Skeletal muscle cell (primary cell): Measurements from ENCODE around the gene MICAL1.

ENCODE experiments used
- DNase-seq: peaks from one replicate; pipeline ENCODE4 v3.0.0-alpha.2; 2010; ENCODE audit warnings: low read depth
- H3K4me3 ChIP-seq: 2 replicates; pipeline ENCODE4 v1.5.1; 2011; ENCODE audit warnings: low read depth, mild to moderate bottlenecking, control low read depth, low read length, moderate library complexity

Gene MICAL1, protein sequence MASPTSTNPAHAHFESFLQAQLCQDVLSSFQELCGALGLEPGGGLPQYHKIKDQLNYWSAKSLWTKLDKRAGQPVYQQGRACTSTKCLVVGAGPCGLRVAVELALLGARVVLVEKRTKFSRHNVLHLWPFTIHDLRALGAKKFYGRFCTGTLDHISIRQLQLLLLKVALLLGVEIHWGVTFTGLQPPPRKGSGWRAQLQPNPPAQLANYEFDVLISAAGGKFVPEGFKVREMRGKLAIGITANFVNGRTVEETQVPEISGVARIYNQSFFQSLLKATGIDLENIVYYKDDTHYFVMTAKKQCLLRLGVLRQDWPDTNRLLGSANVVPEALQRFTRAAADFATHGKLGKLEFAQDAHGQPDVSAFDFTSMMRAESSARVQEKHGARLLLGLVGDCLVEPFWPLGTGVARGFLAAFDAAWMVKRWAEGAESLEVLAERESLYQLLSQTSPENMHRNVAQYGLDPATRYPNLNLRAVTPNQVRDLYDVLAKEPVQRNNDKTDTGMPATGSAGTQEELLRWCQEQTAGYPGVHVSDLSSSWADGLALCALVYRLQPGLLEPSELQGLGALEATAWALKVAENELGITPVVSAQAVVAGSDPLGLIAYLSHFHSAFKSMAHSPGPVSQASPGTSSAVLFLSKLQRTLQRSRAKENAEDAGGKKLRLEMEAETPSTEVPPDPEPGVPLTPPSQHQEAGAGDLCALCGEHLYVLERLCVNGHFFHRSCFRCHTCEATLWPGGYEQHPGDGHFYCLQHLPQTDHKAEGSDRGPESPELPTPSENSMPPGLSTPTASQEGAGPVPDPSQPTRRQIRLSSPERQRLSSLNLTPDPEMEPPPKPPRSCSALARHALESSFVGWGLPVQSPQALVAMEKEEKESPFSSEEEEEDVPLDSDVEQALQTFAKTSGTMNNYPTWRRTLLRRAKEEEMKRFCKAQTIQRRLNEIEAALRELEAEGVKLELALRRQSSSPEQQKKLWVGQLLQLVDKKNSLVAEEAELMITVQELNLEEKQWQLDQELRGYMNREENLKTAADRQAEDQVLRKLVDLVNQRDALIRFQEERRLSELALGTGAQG

DNA sequence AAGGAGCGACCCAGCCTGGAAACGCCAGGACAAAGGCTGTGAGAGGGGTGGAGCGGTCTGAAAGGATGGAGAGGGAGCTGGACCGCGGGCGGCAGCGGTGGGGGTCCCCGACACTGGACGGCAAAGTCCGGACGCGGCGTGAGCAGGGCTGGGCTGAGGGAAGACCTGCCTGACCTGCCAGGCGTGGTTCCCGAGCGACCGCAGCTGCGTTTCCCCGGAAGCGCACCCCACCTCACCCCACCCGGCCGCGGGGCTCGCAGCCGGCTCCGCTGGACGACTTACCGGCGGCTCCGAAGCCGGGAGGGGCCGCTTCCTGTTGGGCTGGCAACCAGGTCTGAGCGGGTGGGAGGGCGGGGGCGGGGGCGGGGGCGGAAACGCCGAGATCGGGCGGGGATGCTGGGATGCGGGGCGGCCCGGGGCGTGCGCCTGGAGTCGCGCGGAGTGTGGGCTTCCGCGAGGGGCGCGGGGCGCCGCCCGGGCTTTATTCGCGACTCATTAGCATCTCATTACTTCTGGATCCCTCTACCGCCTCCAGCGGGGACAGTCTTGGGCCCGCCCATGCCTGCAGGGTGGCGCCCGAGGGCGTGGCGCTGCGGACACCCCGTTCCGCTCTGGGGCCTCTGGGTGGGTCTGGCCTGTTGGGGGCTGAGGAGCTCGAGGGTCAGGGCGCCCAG lies at the start of gene MICAL1:
TSS of gene MICAL1 (minus strand) at position 336 of the 674 bp plus-strand sequence. CDS start 1,576 bp downstream, outside the sequence.
- DNase-seq: no peak
- peak within 1 kb of the TSS; percentile 89 for H3K4me3 ChIP-seq

DNA sequence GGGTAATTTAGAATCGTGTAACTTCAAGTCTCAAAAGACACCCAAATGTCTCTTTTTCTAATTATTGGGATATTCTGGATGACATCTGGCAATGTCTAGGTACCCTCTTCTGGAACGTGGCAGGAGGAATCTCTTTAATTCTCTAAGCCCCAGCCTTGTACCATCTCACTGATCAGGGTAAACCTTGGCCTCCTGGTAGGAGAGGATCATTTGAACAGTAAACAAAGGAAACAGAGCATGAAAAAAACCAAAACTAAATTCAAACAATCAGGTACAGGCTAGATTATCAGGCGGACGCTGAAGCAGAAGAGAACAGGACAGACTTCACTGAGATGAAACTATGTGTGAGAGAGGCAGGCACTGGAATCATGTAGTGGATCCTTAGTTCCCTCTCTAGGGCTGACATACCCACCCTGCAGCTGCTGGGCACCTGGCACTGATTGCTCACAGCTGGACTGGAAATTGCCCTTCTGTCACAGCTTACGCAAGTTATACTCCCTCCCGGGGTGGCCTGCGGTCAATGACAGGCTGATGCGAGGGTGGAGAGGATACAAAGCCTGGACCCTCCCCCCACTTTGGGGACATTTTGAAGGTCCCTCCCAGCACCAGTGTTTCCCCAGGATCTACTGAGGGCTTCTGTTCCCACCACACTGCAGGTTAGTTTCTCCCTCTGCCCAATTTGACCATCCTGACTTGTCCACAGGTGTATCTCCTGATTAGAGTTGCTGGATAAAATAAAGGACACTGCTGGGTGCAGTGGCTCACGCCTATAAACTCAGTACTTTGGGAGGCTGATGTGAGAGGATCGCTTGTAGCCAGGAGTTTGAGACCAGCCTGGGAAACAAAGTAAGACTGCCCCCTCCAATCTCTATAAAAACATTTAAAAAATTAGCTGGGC lies 48.0 kb upstream of the MICAL1 start:
- no peak for DNase-seq
- H3K4me3 ChIP-seq: no peak overlapping the region

DNA sequence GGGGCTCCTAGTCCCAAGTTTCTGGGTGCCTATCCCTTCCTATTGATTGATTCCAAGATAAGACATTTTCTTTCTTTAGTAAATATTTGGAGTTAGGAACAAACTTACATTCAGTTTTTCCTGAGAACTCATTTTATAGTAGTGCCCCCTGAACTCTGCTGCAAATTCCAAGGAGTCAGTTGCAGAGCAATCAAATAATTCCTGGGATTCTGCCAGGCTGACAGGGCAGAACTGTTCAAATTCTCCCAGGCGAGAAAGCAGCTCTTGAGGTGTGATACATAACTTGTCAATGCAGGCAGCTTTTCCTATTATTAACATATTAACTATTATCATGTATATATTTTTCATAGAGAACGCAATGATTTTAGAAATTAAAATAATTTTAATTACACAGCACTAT lies 43.4 kb upstream of the MICAL1 start:
- DNase-seq: no peak
- no peak overlapping the region for H3K4me3 ChIP-seq

DNA sequence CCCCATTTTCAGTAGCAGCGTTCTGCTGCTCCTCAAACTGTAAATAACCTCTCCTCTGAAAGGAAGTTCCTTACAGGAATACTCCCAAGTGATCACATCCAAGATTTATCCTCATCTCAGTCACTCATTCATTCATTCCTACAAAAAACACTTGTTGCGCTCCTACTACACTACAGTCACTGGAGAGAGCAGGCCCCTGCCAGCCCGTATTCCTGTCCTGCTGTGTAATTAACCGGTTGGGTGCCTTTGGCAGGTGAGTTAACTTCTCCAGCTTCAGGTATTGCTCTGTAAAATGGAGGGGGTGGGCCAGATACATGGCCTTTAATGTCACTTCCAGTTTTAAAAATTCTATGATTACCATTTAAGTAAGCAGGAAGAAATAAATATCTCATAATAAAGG lies 42.5 kb upstream of the MICAL1 start:
- DNase-seq: no peak
- no peak overlapping the region for H3K4me3 ChIP-seq

DNA sequence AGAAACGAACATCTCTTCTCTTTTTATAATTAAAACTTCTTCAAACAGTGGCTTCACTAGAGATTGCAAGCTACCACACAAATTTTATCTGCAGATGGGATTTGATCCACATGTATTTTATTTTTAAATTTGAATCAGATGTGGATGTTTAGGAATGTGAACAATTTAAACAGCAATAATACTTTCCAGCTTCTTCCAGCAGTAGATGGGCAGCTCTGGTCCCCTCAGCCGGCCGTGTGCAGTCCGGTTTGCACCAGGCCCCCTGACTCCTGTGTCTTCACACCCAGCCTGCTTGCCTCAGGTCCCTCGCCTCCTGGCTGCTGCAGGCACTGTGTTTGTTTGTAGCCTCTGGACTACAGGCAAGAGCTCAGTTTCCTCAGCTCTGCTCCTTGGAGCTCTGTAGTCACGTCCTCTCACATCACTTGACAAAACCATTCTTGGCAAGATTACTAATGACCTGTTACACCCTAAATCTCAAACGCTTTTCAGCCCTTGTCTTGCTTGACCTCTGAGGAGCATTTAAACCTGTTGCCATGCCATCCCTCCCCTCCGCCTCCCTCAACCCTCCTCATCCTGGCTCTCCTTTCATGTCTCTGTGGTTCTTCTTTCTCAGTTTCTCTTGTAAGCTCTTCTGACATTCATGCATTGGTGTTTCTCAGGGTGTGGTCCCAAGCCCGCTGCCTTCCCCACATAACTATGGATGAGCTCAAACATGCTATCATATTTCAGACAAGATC lies 40.6 kb upstream of the MICAL1 start:
- H3K4me3 ChIP-seq: no peak overlapping the region
- DNase-seq: no peak

DNA sequence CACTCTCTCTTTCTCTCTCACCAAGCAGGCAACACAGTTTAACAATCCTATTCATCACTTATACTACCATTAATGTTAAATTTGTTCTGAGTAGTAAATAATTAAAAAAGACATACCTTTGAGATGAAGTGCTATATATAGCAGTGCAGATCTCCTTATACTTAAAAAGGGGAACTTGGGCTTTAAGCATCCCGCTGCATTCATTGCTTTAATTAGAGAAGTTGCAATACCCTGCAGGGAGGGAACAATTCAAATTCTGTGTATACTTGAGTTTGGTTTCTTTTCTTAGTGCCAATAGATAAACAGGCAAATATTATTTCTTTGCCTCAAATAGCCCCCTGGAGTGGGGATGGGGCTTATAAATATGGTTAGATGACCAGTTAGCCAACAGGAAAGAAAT lies 38.3 kb upstream of the MICAL1 start:
- DNase-seq: no peak
- no peak overlapping the region for H3K4me3 ChIP-seq

DNA sequence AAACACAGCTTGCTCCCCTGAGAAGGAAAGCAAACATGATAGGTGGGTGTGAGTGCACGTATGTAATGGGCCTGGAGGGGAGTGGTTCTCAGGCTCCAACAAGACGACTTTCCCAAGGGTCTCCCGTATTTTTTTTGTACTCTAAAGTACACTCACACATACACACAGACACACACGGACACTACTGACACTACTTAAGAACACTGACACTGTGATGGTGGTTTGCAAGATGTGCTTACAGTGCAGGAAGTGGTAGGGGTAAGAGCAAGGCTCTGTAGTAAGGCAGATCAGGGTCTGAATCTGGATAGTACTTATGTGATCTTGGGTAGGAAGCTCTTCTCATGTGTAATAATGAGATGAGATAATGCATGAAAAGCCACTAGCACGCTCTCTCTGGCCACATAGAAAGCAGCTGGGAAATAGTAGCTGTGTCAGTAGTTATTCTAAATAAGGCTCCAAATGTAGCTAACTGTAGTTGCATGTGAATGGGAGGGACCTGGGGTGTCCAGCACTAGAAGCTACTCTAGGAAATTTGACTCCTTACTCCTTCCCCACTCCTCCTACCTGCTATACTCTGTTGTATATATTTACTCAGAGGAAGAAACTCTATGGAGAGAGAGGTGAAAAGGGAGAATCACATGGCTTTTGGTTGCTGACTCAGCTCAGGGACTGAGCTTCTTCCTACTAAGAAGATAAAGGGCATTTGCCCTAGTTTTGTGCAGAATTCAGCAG lies 35.8 kb upstream of the MICAL1 start:
- H3K4me3 ChIP-seq: no peak overlapping the region
- DNase-seq: no peak

DNA sequence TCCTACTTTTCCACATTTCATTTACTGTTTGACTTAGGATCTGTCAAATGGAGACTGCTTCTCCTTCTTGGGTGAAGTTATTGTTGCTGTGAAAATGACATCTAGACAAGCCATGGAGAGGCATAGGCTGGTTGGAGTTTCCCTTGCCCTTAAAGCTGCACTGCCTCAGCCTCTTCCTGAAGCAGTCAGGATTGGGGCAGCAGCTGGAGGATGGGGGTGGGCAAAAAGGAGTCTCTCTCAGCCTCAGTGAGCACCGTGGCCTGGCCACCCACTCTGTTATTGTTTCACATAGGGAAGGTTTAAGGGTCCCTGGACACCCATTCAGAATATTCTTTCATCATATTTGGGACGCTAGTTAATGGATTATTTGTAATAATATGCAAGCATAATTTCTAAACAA lies 35.1 kb upstream of the MICAL1 start:
- no peak overlapping the region for H3K4me3 ChIP-seq
- DNase-seq: no peak

DNA sequence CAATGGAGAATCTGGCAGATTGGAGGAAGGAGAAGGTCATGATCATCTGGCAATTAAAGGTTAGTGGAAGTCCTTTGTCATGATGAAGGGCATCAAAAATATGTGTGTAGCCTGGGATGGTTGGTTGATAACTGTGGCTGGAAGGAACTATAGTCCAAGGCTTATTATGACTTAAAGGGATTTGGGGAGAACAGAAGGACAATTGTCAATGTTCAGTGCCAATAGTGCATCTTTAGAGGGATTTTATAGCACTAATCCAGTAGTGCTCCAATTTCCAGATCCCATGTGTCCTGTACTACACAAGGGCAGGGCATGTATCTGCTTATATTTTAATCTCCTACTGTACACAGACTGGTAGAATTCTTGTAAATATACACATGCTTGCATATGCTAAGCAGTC lies 32.4 kb upstream of the MICAL1 start:
- no peak for DNase-seq
- no peak overlapping the region for H3K4me3 ChIP-seq

DNA sequence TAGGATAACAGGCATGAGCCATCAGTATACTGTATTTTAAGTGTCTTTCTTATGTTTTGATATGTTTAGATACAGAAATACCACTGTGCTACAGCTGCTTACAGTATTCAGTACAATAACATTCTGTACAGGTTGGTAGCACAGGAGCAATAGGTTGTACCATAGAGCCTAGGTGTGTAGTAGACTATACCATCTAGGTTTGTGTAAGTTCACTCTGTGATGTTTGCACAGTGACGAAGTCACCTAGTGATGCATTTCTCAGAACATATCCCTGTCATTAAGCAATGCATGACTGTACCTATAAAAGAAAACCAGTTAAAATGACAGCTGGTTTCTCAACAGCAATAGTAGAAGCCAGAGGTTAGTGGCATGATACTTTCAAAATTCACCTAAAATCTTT lies 30.5 kb upstream of the MICAL1 start:
- H3K4me3 ChIP-seq: no peak overlapping the region
- DNase-seq: no peak

DNA sequence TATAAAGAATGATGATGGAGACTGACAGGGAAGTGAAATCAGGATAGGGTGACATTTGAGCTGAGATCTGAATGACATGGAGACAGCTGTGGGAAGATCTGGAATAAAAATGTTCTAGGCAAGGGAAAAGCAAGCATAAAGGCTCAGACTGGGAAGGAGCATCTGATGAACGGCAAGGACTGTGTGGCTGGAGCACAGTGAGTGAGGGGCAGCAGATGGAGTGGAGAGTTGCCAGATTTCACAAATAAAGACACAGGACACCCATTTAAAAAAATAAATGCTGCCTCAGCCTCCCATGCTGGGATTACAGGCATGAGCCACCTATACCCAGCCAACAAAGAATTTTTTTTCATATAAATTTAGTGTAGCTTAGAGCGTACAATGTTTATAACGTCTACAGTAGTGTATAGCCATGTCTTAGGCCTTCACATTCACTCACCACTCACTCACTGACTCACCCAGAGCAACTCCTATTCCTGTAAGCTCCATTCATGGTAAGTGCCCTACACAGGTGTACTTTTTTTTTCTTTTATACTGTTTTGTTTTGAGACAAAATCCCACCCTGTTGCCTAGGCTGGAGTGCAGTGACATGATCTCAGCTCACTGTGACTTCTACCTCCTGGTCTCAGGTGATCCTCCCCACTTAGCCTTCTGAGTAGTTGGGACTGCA lies 29.8 kb upstream of the MICAL1 start:
- DNase-seq: no peak
- no peak overlapping the region for H3K4me3 ChIP-seq

DNA sequence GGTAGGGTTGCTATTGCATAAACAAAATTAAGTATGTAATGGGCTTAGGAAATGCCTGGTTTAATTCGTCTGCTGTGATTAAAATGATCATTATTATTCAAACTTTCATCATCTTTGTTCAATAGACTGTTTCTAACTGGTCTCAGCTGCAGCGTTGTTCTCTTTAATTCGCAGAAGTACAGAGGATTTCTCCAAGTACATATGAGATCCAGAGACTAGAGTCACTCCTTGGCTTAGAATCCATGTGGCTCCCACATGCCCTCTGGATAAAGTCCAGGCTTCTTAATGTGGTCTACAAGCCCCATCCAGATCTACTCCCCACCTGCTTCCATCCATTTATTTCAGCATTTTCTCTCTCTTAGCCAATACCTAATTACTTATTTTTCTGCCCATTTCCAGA lies 28.6 kb upstream of the MICAL1 start:
- no peak for DNase-seq
- peak overlapping the region; percentile 55 for H3K4me3 ChIP-seq

DNA sequence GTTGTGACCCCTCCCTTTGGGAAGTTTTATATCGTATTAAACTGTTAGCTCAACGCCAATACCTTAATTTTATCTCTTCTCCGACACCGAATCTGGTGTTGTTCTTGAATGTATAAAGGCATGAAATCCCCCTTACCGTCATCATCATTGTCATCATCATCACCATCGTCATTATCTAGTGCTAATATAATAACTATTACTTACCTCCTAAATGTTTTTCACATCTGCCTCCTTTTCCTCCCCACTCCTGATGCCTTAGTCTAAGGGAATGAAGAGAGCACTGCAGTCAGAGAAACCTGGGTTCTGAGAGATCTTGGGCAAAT lies 28.1 kb upstream of the MICAL1 start:
- peak overlapping the region; percentile 55 for H3K4me3 ChIP-seq
- DNase-seq: no peak

DNA sequence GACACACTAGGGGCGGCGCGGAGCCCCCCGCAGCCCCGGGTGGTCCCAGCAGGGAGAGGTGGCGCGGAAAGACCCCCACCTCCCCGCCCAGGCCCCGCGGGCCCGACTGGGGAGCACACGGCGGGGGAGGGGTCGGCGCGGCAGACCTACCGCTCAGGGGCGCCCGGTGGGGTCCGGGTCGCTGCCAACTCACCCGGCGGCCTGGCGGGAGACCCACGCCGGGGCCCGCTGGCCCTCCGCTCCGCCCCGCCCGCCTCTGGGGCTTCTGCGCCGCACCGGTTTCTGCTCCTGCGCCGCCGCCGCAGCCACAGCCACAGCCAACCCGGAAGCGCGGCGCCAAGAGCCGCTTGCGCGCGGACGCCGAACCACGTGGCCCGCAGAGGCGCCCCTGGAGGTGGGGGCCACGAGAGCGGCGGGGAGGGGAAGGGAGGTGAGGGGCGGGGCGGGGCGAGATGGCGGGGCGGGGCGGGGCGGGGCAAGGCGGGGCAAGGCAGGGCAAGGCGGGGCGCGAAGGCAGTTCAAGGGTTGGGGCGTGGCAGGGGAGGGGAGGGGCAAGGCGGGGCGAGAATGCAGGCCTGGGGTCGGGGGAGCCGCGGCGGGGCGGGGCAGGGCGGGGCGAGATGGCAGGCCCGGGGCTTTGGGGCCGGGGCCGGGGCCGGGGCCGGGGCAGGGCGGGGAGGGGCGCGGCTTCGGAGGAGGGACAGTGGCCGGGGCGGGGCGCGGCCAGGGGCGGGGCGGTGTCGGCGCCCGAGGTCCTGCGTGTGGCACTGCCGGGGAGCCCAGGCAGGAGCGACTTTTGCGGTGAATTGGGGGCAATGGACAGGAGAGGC lies 27.5 kb upstream of the MICAL1 start, which contains the start of gene ZBTB24:
TSS of gene ZBTB24 (minus strand) at position 315 of the 830 bp plus-strand sequence. CDS start 1,193 bp downstream, outside the sequence.
- DNase-seq: peak; percentile 67
- peak within 1 kb of the TSS; percentile 90 for H3K4me3 ChIP-seq

DNA sequence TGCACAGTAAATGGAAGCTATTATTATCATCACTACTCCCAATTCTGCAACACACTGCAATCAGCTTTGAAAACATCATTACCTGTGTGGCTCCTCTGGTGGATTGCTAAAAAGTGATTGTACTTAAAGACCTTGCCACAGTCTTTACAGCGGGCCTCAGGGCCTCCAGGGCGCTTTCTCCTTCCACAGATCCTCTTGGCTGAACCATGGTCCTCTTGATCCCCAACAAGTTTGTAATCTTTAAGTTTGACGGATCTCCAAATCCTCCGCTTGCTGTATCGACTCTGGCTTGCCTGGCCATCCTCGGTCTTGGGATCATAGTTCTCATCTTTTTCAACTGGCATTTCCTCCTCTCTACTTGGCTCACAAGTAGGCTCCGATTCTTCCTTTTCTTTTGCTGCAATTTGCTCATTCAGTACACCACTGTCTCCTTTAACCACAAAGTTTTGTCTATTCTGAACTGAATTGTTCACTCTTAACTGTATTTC lies 25.5 kb upstream of the MICAL1 start:
- no peak overlapping the region for H3K4me3 ChIP-seq
- no peak for DNase-seq
